HG02938 (cell line): ENCODE data around the gene LMF1.
"Not testable (repeated sequence)": the region's sequence is repeated elsewhere in the genome, so short reads cannot be mapped to it uniquely, and the experiment has no call there.

Source experiments
- ATAC-seq: cut with Tn5 transposase; IDR thresholded peaks from one replicate; pipeline ENCODE4 v1.9.1; 2021; ENCODE audit warnings: mild to moderate bottlenecking, moderate library complexity; ENCODE audit not compliant: unreplicated experiment

LMF1 gene

DNA sequence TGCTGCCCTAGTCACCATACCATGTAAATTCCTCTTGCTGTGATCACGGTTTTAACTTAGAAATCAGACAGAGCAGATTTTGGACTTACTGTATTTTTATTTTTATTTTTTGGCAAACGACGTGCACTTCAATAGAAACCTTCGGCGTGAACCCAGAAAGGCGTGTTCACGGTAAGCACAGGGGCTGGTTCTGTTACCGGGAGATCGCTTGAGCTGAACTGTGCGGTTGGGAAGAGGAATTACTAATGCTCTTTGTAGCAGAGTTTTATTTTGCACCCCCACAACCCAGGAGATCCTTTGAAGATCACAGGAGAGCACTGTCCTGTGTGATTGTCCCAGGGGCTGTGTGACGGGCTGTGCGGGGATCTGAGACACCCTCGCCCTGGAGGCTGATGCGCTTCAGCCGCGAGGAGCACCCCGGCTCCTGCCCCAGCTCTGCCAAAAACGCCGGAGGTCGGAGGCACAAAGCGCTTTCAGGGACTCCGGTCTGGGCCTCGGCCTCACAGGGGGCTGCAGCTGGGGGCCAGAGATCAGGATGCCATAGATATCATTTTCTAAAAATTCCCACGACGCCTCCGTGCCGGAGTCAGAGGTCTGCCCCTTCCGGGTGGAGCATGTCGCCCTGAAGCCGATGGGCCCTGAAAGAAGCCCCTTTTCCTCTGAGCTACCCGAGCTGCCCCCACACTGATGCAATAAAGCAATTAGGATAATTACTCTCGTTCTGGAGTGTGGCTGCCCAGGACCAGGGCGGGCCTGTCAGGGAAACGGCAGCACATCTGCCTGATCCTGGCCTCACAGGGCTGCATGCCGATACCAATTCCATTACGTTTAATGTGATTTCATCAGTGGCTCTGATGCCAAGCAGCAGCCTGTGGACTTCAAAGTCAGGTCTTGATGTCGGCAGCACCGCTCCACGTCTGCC, 71.8 kb downstream of the LMF1 start:
- no peak for ATAC-seq

DNA sequence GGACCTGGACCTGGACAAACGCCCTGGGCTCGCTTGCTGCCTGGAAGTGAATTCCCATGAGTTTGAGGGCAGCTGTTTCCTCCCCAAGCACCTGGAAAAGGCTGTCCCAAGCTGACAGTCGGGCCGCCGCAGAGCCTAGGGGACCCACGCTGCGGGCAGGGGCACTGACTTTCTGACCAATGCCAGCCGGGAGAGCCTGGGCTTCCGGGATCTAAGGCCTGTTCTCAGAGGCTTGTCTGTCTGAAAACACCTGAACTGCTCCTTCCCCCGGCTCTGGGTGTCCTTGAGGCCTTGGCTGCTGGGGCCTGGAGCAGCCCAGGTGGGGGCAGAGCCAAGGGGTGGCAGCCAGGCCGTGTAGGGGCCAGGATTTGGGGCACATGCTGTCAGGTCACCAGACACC, 72.6 kb downstream of the LMF1 start:
- no peak for ATAC-seq

DNA sequence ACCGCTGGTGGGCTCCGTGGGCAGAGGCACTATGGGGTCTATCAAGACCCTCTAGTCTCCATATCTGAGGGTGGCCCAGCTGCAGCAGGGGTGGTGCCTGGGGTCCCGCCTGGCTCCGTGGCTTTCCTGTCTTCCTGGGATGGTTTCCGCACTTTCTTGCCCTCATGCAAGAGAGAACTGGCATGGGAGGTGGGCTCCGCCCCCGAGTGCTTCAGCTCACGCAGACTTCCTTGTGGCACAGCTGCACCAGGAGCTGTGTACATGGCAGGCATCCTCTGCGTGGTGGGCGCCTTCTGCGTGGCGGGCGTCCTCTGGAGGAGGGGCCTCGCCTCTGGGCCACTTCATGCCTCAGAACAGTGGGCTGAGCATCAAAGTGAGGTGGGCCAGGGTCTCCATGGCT, 73.1 kb downstream of the LMF1 start:
- ATAC-seq, result no peak

DNA sequence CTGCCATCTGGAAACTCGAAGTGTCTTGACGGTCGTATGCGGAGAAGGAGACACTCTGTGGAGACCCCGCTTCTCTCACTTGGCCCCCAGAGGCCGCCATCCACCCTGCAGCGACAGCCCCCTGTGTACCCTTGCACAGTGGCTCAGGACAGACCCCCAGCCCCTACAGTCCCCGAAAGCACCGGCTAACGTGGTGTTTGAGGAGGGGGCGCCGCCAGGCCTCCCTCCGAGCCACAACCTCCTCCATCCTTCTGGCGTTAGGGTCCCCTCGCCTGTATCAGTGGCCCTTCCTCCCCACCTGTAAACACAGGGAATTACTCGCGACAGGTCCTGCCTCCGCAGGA, 73.6 kb downstream of the LMF1 start:
- ATAC-seq, result no peak

DNA sequence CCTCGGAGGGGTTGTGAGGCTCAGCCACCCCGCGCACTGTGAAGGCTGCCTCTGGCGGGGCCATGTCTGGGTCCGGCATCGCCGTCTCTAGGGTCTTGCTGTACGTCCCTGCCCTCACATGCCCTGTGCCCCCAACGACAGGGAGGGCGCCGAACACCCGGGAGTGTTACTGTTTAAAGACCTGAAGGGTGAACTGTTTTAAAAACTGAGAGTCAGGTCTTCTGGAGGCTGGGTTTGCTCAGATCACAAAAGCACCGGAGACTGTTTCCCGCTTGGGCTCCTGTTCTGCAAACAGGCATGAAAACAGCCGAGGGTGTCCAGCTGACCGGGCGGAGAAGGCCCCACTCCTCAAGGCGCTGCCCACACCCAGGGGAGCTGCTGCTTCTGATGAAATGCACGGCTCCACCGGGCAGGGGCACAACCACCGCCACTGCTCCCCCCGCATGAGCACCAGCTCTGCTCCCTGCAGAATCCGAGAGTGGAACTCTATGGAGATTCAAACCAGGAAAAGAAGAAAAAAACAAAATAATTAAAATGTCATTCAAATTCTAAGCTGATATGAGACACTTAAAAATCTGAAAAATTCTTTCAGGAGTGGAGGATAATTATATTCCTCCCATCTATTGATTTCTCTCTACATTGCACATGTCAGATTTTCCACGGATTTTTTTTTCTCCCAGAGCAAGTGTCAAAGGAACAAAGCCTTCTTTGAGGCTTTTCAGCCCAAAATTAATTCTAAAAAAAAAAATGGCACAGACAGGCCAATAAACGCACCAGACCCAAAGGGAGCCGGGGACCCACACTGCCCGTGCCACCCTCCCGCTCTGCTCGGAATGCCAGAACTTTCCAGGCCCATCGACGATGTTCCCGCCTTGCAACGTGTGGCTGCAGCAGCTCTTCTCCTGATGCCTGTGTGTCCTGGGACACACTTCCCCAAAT, 74.3 kb downstream of the LMF1 start:
- ATAC-seq, result no peak

DNA sequence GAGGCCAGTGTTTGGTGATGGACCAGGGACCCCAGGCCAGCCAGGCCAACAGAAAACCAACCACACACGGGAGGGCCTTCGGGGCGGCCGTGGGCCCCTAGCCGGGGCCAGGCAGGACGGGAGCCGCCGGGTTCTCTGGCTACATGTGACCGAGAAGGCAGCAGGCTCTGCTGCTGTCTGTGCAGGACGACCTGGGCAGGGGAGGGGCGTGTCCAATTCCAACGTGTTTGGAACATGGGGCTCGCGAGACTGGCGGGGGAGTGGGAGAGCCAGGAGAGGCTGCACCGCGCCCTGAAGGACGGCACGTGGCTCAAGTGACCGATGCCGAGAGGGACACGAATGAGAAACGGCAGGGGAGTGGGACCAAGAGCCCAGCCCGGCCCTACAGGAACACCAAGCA, 75.4 kb downstream of the LMF1 start:
- ATAC-seq, result no peak

DNA sequence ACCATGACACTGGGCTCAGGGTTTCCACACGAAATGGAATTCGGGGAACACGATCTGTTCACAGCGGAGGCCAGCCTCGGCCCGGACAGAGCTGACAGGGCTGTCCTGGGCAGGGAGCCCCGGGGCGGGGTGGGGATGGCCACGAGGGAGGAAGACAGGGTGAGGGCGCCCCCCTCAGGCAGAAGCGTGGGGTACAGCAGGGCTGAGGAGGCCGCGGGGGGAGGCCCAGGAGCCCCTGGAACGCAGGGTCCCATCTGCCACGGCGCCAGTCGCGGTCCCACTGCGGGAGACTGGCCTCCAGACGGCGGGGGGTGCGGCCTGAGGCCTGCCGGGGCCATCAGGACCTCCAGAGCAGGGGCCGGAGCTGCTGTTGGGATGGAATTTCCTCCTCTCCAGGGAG, 75.9 kb downstream of the LMF1 start:
- ATAC-seq, result no peak

DNA sequence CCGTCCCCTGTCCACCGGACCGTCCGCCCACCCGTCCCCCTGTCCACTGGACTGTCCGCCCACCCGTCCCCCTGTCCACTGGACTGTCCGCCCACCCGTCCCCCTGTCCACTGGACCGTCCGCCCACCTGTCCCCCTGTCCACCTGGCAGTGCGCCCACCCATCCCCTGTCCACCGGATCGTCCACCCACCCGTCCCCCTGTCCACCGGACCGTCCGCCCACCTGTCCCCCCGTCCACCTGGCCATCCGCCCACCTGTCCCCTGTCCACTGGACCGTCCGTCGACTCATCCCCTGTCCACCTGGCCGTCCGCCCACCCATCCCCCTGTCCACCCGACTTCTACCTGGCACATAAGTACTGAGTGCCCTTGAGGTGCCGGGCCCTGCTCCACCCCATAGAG, 76.6 kb downstream of the LMF1 start:
- no peak for ATAC-seq

DNA sequence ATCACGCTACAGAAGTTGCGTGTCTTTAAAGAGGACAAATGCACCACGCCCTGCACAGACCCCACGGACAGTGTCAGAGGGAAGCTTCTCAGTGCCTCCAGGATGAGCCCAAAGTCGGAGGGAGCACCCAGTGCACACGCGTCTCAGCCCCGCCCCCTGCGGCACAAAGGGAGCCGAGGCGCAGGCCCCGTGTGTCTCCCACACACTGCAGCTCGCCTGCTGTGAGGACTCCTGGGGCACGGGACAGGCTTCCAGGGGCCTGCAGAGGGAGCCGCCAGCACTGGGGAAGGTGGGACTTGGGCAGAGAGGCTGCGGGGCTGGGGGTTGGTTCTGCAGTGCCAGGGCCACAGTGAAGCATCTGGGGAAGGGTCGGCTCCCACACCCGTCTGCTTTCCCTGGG, 77.4 kb downstream of the LMF1 start:
- ATAC-seq, result no peak

DNA sequence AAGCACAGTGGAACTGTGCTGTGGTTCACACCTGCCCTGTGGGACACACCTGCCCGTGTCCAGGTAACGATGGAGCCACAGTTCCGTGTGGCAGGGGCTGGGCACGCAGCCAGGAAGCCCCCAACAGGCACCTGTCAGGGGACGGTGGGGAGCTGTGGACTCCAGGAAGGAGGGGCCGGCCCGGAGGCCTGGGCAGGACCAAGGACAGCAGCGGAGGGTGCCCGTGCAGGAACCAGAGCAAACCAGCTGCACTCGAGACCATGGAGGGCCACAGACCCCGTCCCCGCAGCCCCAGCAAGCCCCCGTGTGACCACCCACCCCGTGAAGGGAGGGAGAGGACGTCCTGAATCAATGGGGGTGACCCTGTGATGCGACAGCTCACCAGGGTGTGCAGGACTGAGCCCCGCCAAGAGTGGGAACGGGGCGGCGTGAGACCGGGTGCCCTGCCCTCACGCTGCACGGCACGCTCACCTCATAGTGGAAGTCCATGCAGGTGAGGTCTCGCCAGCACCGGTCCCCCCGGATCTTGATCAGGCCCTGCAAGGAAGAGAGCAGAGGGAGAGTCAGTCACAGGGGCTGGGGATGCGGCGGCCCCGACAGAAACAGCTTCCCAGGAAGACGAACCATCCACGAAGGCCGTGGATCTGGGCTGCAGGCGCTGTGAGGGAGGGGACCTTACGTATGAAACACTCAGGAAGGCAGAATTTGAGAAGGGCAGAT, 78.1 kb downstream of the LMF1 start:
- no peak for ATAC-seq

DNA sequence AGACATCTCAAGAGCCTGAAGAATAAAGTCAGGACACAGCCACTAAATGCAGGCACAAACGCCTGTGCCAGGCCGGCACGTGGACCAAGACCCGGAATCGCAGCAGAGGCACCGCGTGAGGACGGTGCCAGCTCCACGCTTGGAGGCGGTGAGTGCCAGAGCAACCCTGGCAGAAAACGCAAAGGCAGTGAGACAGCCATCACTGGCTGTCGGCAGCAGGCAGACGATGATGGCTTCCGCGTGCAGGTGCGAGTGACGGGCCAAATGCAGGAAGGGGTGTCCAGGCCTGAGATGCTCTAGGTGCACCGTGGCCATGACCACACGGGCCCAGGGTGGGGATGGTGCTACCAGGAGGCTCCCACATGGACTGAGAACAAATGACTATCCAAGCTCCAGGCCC, 78.8 kb downstream of the LMF1 start:
- no peak for ATAC-seq

DNA sequence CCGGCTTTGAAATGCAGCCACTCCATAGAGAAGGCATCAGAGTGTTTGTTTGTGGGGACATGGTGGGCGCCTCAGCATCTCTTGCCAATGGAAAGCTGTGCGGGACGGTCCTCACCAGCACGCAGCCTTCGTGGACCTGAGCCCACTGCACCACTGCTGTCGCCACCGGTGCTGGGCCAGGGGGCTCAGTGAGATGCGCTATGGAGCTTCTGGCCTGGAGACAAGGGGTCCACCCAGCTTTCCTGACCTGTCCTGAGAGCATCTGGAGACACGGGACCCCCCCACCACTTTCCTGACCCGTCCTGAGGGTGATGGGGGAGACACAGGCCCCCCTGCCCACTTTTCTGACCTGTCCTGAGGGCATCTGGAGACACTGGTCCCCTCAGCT, 79.4 kb downstream of the LMF1 start:
- ATAC-seq, result no peak

DNA sequence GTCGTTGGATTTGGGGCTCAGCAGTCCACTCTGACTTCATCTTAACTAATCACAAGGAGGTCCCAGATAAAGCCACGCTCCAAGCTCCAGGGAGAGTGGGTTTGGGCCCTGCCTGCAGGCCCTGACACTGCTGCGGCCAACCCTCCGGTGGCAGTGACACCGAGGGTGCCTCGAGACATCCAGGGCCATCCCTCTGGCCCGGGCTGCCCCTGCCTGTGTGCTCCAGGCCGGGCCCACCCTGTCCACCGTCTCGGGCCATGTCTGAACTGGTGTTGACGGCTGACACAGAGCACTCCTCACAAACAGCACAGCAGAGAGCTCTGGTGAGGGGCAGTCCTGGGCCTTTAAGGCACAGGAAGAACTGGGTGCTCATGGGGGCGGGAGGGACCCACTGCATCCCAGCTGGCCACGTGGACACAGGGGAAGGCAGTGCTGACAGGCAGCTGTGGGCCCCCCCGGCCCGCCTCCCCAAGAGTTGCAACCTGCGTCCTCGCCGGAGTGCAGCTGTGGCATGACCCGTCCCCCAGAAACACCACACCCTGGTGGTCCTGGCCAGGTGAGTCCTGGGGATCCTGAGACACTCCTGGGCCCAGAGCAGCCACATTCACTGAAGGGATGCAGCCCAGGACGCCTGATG, 80.0 kb downstream of the LMF1 start:
- ATAC-seq, result no peak

DNA sequence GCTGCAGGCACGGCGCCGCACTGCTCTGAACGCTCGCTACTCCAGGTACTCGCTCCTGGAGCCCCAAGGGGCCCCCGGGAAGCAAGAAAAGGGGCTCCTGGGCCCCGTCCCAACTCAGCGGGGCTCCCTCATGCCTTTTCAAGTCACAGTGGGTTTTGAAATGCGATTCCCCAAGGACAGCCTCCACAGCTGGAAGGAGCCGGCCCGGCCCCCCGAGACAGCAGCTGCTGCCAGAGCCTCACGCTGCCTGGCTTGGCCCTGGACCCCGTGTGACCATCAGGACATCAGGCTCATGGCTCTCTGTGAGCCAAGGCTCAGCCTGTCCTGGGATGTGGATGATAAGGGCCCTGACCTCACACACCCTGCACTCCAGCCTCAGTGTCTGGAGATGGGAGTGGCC, 80.6 kb downstream of the LMF1 start:
- ATAC-seq, result no peak

DNA sequence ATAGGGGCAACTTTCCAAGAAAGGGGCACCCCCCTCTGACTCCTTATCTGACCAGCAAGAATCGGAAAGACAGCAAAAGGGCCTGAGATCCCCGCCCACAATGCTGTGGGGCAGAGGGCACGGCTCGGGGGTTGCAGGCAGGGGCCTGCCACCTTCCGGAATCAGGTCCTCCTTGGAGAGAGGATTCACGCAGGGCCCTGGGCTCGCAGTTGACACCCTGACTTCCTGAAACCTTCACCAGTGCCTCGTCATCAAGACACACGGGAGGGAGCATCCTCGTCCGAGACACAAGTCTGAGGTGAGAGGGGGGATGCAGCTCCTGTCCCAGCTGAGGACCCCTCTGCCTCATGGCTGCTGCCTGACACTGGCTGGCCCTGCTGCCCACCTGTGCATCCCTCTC, 81.2 kb downstream of the LMF1 start:
- no peak for ATAC-seq

DNA sequence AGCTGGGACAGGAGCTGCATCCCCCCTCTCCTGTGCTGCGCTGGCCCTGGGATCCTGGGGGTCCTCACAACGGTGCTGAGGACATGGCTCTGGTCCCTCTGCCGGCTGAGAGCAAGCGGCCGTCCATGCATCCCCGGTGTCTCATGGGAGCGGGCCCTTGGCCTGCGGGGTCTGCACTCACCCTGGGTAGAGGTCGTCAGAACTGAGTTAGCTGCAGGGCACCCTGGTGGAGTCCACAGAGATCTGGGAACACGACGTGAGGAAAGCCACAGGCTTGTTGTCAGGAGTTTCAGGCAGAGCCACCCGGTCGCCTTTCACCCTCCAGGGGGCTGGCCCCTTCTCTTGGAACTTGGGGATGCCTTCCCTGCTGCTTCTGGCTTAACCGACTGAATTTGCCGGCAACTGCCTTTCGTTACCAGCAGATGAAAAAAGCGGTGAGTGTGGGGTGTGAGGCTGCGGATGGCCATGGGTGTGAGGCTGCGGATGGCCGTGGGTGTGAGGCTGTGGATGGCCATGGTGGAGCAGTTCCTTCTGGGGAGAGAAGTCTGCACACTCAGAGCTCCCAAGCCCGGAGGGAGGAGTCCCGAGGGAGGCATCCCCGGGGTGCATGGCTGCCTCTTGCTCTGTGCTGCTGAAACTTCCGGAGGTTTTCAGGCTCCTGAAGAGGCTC, 81.7 kb downstream of the LMF1 start:
- no peak for ATAC-seq

DNA sequence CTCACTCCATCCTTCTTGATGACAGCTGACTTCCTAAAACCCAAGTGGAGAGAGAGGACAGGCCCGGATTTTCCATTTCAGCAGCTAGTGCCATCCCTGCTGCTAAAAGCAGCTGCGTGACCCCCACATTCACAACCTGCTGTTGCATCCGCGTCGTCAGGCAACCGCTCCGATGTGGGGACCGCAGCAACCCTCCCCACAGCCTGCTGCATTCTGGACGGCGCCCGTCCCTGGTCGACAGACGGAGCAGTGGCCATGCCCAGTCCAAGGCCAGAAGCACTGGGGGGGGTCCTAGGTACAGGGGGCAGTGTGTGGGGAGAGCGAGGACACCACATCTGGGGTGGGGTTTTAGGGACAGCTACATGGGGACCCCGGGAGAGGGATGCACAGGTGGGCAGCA, 82.3 kb downstream of the LMF1 start:
- not testable (repeated sequence) for ATAC-seq

DNA sequence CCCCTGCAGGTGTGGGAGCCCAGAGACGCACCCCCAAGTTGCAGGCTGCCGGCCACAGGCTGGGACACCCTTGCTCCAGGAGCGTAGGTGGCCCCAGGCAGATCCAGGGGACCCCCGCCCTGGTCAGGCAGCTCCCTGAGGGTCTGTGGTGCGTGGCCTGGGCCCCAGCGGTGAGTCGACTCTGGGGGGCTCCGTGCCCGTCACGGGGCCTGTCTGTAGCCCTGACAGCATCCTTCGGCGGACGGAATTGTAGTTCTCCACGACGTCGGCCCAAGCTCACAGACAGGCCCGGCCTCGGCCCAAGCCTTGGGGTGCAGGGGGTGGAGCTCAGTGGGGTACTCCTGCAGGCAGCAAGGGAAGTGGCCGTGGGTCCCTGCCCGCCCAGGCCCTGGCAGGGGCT, 82.9 kb downstream of the LMF1 start:
- ATAC-seq, result no peak

DNA sequence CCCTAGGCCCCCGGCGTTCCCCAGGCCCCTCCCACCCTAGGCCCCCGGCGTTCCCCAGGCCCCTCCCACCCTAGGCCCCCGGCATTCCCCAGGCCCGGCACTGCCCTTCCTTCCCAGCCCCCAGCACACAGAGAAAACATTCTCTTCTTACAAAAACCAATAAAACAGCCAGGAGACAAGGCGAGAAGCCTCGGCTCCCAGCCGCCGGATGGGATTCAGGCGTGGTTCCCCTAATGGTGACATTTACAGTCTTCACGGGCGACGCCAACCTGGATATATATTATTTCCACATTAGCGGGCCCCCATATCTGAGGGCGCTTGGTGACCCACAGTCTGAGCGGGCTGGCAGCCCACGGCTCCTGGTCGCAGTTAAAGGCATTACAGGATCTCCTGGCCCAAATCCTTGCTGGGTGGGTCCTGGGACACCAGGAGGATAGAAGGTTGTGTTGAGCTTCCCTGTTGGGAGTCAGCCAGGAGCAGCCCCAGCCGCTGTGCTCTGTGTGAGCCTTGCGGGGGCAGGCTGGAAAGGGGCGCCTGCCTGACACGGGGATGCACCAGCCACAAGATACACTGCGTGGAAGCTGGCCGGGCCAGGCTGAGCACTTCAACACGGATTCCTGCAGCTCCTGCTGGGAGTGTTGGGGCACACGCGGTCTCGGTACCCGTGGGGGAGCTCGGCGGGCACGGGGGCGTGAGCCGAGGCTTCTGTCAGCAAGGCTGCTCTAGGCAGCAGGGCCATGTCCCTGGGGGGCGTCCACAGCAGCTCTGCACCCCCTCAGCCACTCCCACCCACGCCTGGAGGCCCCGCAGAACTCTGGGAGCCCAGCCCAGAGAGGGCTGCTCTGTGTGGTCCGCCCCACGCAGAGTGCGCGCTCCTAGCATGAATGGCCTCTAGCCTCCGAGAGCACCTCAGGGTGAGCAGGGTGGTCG, 83.7 kb downstream of the LMF1 start:
- ATAC-seq, result no peak
